ENCODE results near the gene ARHGAP28.

DNA sequence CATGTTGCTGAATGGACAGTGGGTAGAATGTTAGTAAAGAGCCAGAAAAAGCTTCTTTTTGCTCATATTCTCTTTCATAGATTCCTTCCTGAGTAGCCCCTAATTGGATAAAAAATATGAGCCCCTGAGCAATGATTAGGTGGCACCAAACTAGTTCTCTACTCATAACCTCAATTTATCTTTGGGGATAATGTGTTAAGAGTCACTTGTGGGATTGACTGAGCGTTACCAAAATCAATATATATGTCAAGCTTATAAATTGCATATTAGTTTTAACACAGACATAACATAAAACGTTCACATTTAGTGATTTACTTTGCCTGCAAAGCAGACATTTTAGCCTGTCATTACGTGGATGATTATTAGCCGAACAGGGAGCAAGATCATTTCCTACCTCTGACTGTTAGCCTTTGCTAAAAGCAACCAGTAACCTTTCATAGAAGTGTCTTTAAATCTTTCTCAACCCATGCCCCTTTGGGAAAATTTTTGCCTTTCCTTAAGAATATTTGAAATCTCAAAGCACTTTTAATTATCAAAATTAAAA is 85.4 kb downstream of the ARHGAP28 start:
- TF ChIP-seq GABPA (IDR thresholded peaks at IDR 0.05; ENCODE audit: low read depth) (no peak), EP300 (IDR thresholded peaks at IDR 0.05; ENCODE audit: borderline replicate concordance in 1 of 2, low read depth in 1 of 2, low read length in 1 of 2) (no peak), GATA2 (CRISPR knock-in tag; IDR thresholded peaks at IDR 0.05) (no peak), FOXM1 (IDR thresholded peaks at IDR 0.05; ENCODE audit: low read depth) (no peak), JUND (IDR thresholded peaks at IDR 0.05) (no peak), TAF1 (IDR thresholded peaks at IDR 0.05; ENCODE audit: borderline replicate concordance, low read depth, low read length) (no peak), RAD21 (IDR thresholded peaks at IDR 0.05; ENCODE audit: low read length) (no peak), RFX5 (IDR thresholded peaks at IDR 0.05; ENCODE audit: low read length) (no peak), RCOR1 (IDR thresholded peaks at IDR 0.05; ENCODE audit: low read length) (no peak)
- TF ChIP-seq, protein P1, sequence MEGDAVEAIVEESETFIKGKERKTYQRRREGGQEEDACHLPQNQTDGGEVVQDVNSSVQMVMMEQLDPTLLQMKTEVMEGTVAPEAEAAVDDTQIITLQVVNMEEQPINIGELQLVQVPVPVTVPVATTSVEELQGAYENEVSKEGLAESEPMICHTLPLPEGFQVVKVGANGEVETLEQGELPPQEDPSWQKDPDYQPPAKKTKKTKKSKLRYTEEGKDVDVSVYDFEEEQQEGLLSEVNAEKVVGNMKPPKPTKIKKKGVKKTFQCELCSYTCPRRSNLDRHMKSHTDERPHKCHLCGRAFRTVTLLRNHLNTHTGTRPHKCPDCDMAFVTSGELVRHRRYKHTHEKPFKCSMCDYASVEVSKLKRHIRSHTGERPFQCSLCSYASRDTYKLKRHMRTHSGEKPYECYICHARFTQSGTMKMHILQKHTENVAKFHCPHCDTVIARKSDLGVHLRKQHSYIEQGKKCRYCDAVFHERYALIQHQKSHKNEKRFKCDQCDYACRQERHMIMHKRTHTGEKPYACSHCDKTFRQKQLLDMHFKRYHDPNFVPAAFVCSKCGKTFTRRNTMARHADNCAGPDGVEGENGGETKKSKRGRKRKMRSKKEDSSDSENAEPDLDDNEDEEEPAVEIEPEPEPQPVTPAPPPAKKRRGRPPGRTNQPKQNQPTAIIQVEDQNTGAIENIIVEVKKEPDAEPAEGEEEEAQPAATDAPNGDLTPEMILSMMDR (IDR thresholded peaks at IDR 0.05), result no peak
- TF ChIP-seq, protein P2, sequence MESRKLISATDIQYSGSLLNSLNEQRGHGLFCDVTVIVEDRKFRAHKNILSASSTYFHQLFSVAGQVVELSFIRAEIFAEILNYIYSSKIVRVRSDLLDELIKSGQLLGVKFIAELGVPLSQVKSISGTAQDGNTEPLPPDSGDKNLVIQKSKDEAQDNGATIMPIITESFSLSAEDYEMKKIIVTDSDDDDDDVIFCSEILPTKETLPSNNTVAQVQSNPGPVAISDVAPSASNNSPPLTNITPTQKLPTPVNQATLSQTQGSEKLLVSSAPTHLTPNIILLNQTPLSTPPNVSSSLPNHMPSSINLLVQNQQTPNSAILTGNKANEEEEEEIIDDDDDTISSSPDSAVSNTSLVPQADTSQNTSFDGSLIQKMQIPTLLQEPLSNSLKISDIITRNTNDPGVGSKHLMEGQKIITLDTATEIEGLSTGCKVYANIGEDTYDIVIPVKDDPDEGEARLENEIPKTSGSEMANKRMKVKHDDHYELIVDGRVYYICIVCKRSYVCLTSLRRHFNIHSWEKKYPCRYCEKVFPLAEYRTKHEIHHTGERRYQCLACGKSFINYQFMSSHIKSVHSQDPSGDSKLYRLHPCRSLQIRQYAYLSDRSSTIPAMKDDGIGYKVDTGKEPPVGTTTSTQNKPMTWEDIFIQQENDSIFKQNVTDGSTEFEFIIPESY (IDR thresholded peaks at IDR 0.05; ENCODE audit: borderline replicate concordance, low read depth), result no peak
- TF ChIP-seq, protein P3, sequence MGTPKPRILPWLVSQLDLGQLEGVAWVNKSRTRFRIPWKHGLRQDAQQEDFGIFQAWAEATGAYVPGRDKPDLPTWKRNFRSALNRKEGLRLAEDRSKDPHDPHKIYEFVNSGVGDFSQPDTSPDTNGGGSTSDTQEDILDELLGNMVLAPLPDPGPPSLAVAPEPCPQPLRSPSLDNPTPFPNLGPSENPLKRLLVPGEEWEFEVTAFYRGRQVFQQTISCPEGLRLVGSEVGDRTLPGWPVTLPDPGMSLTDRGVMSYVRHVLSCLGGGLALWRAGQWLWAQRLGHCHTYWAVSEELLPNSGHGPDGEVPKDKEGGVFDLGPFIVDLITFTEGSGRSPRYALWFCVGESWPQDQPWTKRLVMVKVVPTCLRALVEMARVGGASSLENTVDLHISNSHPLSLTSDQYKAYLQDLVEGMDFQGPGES (IDR thresholded peaks at IDR 0.05; ENCODE audit: low read depth, low read length), result no peak
- TF ChIP-seq, protein P4, sequence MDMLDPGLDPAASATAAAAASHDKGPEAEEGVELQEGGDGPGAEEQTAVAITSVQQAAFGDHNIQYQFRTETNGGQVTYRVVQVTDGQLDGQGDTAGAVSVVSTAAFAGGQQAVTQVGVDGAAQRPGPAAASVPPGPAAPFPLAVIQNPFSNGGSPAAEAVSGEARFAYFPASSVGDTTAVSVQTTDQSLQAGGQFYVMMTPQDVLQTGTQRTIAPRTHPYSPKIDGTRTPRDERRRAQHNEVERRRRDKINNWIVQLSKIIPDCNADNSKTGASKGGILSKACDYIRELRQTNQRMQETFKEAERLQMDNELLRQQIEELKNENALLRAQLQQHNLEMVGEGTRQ (IDR thresholded peaks at IDR 0.05; ENCODE audit: borderline replicate concordance, low read depth, low read length), result no peak
